Activated CD8-positive, alpha-beta T cell treated with anti-CD3 and anti-CD28 coated beads for 36 hours (primary cell): ENCODE results near the gene TMEM179. TPM values are rescaled to one million over a fixed set of nuclear protein-coding genes. Genes with fewer than 3 reads are reported as not detected.

Source experiments
- ATAC-seq: fragments of 200-7000 bp; cut with Tn5 transposase; one replicate; pipeline ENCODE4 v1.10.0; 2021; ENCODE audit warnings: mild to moderate bottlenecking, moderate library complexity
- CTCF ChIA-PET: fragments of 350-600 bp; sonication (Branson Sonifier 250); formaldehyde crosslinking; loops from one replicate; lab custom pipeline; 2021; ENCODE audit warnings: antibody characterized with exemption; lab: Charles Lee
- POLR2A ChIA-PET: fragments of 350-600 bp; sonication (Branson Sonifier 250); formaldehyde crosslinking; loops from one replicate; lab custom pipeline; 2021; ENCODE audit warnings: antibody characterized with exemption; lab: Charles Lee
- DNase-seq: peaks from one replicate; pipeline ENCODE4 v3.0.0-alpha.2; 2020
- H3K27ac Mint-ChIP-seq: one replicate; pipeline ENCODE4 v1.8.0; 2021; ENCODE audit warnings: mild to moderate bottlenecking, mixed read lengths
- H3K27me3 Mint-ChIP-seq: one replicate; pipeline ENCODE4 v1.8.0; 2021; ENCODE audit warnings: mixed read lengths
- H3K36me3 Mint-ChIP-seq: one replicate; pipeline ENCODE4 v1.8.0; 2021; ENCODE audit warnings: low read depth, mixed read lengths
- H3K4me1 Mint-ChIP-seq: one replicate; pipeline ENCODE4 v1.8.0; 2021; ENCODE audit warnings: low read depth, mixed read lengths
- H3K4me3 Mint-ChIP-seq: one replicate; pipeline ENCODE4 v1.8.0; 2021; ENCODE audit warnings: mild to moderate bottlenecking, moderate library complexity, mixed read lengths
- H3K9me3 Mint-ChIP-seq: one replicate; pipeline ENCODE4 v1.8.0; 2021; ENCODE audit warnings: mixed read lengths
- intact Hi-C: fragments of 100-400 bp; cut with micrococcal nuclease; formaldehyde crosslinking; loops from one replicate; pipeline ENCODE4 v1.10.0; 2022
- total RNA-seq, 2 experiments: library from RNA; stranded (reverse); gene quantifications; one replicate each; pipeline ENCODE4 v1.2.3, GENCODE V29; 2021
- TF ChIP-seq, protein P1 (sequence below): fragments of 200-600 bp; IDR thresholded peaks from one replicate; pipeline ENCODE4 v1.8.0; 2022; ENCODE audit warnings: antibody characterized with exemption, mild to moderate bottlenecking

TMEM179 gene
- total RNA-seq, 2 experiments from 2014 or later: not detected

DNA sequence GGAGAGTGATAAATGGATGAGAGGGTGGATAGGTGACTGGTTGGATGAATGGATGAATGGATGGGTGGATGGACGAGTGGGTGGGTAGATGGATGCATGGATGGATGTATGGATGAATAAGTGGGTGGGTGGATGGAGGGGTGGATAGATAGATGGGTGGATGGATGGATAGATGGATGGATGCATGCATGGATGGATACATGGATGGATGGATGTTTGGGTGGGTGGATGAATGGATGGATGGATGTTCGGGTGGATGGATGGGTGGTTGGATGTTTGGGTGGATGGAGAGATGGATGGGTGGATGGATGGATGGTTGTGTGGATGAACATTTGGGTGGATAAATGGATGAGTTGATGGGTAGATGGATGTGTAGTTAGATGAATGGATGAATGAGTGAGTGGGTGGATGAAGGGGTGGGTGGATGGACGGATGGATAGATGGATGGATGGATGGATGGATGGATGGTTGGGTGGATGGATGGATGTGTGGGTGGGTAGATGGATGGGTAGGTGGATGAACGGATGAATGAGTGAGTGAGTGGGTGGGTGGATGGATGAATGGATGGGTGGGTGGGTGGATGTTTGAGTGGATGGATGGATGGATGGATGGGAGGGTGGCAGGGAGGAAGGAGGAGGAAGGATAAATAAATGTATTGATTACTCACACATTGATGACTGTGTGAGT lies 9.7 kb upstream of the TMEM179 start:
- intact Hi-C loops: no loop called here
- H3K4me3 Mint-ChIP-seq: no peak overlapping the region
- H3K36me3 Mint-ChIP-seq: no peaks in the 10 kb centered on the region
- no peak overlapping the region for H3K27ac Mint-ChIP-seq
- H3K9me3 Mint-ChIP-seq: no peaks in the 10 kb centered on the region
- ATAC-seq (no peak), DNase-seq (no peak)
- POLR2A ChIA-PET: no interaction called here
- no peaks in the 10 kb centered on the region for H3K4me1 Mint-ChIP-seq
- CTCF ChIA-PET: no interaction called here
- TF ChIP-seq, protein P1, sequence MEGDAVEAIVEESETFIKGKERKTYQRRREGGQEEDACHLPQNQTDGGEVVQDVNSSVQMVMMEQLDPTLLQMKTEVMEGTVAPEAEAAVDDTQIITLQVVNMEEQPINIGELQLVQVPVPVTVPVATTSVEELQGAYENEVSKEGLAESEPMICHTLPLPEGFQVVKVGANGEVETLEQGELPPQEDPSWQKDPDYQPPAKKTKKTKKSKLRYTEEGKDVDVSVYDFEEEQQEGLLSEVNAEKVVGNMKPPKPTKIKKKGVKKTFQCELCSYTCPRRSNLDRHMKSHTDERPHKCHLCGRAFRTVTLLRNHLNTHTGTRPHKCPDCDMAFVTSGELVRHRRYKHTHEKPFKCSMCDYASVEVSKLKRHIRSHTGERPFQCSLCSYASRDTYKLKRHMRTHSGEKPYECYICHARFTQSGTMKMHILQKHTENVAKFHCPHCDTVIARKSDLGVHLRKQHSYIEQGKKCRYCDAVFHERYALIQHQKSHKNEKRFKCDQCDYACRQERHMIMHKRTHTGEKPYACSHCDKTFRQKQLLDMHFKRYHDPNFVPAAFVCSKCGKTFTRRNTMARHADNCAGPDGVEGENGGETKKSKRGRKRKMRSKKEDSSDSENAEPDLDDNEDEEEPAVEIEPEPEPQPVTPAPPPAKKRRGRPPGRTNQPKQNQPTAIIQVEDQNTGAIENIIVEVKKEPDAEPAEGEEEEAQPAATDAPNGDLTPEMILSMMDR: no peak
- peaks cover 18% of the 10 kb centered on the region for H3K27me3 Mint-ChIP-seq

DNA sequence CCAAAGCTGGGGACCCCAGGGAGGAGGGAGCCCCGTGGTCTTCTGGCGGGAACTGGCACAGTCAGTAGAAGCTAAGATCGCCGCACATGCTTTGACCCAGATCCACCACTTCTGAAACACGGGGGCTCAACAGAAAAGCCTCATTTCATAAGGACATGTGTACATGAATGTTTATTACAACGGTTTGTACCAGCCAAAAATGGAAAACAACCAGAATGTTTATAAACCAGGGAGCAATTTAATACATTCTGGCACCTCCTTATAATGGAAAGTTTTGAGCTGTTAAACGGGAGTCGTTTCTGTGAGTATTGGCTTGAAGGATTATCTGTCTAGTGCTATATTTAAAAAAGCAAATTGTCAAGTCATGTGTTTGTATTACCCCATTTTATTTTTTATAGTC lies 7.3 kb upstream of the TMEM179 start:
- Mint-ChIP-seq H3K36me3 (no peaks in the 10 kb centered on the region), H3K27ac (no peak overlapping the region), H3K4me3 (no peak overlapping the region), H3K9me3 (no peaks in the 10 kb centered on the region), H3K27me3 (peaks cover 14% of the 10 kb centered on the region), H3K4me1 (no peaks in the 10 kb centered on the region)
- TF ChIP-seq, protein P1: no peak
- intact Hi-C loops: no loop called here
- DNase-seq: no peak
- ChIA-PET POLR2A (interaction anchor here (0.6 kb wide), 2 partner anchors 8 to 543 kb away, joined by 3 read pairs; no protein-coding TSS in a partner anchor), CTCF (no interaction called here)
- ATAC-seq: no peak

DNA sequence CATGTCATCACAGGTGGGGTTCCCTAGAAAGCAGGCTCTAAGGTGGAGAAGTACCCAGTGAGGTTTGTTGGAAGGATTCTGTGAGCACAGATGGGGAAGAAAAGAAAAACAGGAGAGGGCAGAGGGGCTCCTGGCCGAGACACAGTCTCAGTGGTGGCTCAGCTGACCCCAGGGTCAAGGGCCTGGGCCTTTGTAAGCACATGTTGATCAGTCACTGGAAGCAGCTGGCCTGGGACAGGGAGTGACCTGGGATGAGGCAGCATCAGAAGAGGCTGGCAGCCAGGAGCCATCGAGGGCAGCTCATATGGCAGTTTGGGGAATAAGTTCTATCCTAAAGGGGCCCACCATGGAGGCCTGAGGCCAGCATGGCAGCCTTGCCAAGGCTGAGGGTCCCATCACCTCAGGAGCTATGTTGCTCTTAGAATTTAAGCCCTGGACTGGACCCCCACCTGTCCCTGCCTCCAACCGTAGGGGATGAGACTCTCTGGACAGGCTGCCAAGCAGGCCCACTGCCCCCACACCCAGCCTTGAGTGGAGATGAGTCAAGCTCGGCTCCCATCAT lies 6.3 kb upstream of the TMEM179 start:
- ATAC-seq: no peak
- TF ChIP-seq, protein P1: no peak
- intact Hi-C loops: no loop called here
- Mint-ChIP-seq H3K36me3 (no peaks in the 10 kb centered on the region), H3K9me3 (no peaks in the 10 kb centered on the region), H3K4me1 (no peaks in the 10 kb centered on the region), H3K4me3 (no peak overlapping the region), H3K27me3 (peaks cover 13% of the 10 kb centered on the region), H3K27ac (no peak overlapping the region)
- no peak for DNase-seq
- CTCF ChIA-PET: no interaction called here
- POLR2A ChIA-PET: no interaction called here

DNA sequence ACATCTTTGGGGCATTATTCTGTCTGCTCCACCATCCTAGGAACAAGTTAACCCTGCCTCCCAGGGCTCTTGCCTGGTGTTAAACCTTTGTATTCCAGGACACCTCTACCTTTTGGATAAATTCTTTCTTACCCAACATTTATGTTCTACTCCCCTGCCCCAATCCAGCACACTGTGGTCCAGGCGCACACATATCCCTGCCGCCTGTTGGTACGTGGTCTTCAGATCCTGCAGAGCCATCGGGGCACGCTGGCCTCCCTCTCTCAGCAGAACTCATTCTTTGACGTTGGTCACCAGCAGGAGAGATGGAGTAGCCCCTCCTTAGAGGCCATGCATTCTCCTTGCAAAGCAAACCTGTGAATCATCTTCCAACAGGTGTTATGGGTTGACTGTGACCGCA lies 5.1 kb upstream of the TMEM179 start:
- H3K27ac Mint-ChIP-seq: no peak overlapping the region
- H3K27me3 Mint-ChIP-seq: peaks cover 21% of the 10 kb centered on the region
- intact Hi-C loops: no loop called here
- no peak for ATAC-seq
- POLR2A ChIA-PET: no interaction called here
- no peaks in the 10 kb centered on the region for H3K9me3 Mint-ChIP-seq
- H3K4me3 Mint-ChIP-seq: no peak overlapping the region
- no peaks in the 10 kb centered on the region for H3K36me3 Mint-ChIP-seq
- no peaks in the 10 kb centered on the region for H3K4me1 Mint-ChIP-seq
- CTCF ChIA-PET: no interaction called here
- DNase-seq: no peak
- TF ChIP-seq, protein P1: no peak

DNA sequence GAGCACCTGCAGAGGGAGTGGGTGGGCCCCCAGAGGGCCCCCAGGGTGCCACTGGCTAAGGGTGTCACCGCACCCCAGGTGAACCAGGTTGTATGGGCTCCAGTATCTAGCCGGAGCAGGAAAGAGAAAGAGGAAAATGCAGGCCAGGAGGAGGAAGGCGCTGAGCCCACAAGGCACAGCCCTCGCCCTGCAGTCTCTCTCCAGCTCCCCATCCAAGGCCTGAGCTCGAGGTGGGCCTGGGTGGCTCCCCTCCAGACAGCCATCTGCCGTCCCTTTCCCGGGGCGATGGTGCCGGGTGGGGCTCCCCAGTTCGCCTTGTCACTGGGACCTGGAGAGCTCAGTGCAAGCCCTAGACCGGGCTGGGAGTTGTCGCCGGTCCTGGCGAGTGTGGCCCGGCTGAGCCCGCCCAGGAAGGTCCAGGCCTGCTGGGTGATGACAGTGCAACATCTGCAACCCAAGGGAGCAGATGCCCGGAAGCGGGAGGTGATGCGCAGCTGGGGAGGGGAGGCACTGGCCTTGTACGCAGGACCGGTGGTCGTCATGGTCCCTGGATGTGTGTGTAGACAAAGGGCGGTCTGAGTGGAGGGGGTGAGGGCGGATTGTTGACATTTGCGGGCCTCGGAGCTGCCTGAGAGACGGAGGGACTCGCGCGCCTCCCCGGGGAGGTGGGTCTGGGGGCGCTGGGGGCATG lies 716 bp downstream of the TMEM179 start:
- DNase-seq: no peak
- peaks cover 35% of the 10 kb centered on the region for H3K27me3 Mint-ChIP-seq
- no peak overlapping the region for H3K4me3 Mint-ChIP-seq
- peaks cover 3% of the 10 kb centered on the region for H3K4me1 Mint-ChIP-seq
- ChIA-PET POLR2A (interaction anchor here (0.6 kb wide), 1 partner anchor 8 kb away, joined by 3 read pairs; no protein-coding TSS in a partner anchor), CTCF (no interaction called here)
- H3K27ac Mint-ChIP-seq: no peak overlapping the region
- no peak for ATAC-seq
- TF ChIP-seq, protein P1: no peak
- intact Hi-C loops: no loop called here
- H3K36me3 Mint-ChIP-seq: no peaks in the 10 kb centered on the region
- H3K9me3 Mint-ChIP-seq: no peaks in the 10 kb centered on the region
